Aorta (tissue), 5 donors: ENCODE measurements around the gene SCN4A. TPM values are rescaled to one million over a fixed set of nuclear protein-coding genes. Genes with fewer than 3 reads are reported as not detected.
"Not testable (repeated sequence)": the region's sequence is repeated elsewhere in the genome, so short reads cannot be mapped to it uniquely, and the experiment has no call there.

Experiments
- ATAC-seq: fragments of 200-7000 bp; cut with Tn5 transposase; one replicate; pipeline ENCODE4 v1.9.1; 2022; ENCODE audit warnings: moderate library complexity; ENCODE audit not compliant: low FRiP score
- DNase-seq, 2 donors: peaks; one replicate each; pipeline ENCODE4 v3.0.0-alpha.2; 2020
- H3K27ac ChIP-seq, 2 donors: one replicate each; pipeline ENCODE4 v1.5.1; 2013; ENCODE audit warnings: low read length in 2 of 2, mild to moderate bottlenecking in 2 of 2, moderate library complexity in 2 of 2, control low read depth in 1 of 2, inconsistent platforms in 1 of 2, low read depth in 1 of 2
- H3K27me3 ChIP-seq, 2 donors: one replicate each; pipeline ENCODE4 v1.6.1; 2013; ENCODE audit warnings: control low read depth in 1 of 2, low read length in 1 of 2, mild to moderate bottlenecking in 1 of 2, moderate library complexity in 1 of 2; ENCODE audit not compliant: insufficient read depth in 2 of 2, control insufficient read depth in 1 of 2
- H3K36me3 ChIP-seq, 2 donors: one replicate each; pipeline ENCODE4 v1.6.1; 2013; ENCODE audit warnings: control low read depth in 1 of 2, low read length in 1 of 2, mild to moderate bottlenecking in 1 of 2; ENCODE audit not compliant: insufficient read depth in 2 of 2, control insufficient read depth in 1 of 2
- H3K4me1 ChIP-seq, 2 donors: one replicate each; pipeline ENCODE4 v1.6.1; 2013; ENCODE audit warnings: low read length in 2 of 2, control low read depth in 1 of 2, mild to moderate bottlenecking in 1 of 2, moderate library complexity in 1 of 2; ENCODE audit not compliant: insufficient read depth in 2 of 2, control insufficient read depth in 1 of 2
- H3K4me3 ChIP-seq, 2 donors: one replicate each; pipeline ENCODE4 v1.5.1; 2013; ENCODE audit warnings: low read length in 2 of 2, control low read depth in 1 of 2, mild to moderate bottlenecking in 1 of 2
- H3K9me3 ChIP-seq: one replicate; pipeline ENCODE4 v1.6.1; 2013; ENCODE audit warnings: mild to moderate bottlenecking, low read length; ENCODE audit not compliant: control insufficient read depth
- WGBS, 2 donors: extraction: QIAGEN DNeasy Blood & Tissue Kit; methylation state at CpG; one replicate each; pipeline ENCODE4 v1.1.7; 2013; 5-methylcytosine and 5-hydroxymethylcytosine counted together
- intact Hi-C, 2 donors: fragments of 100-400 bp; cut with DNase I; formaldehyde crosslinking; loops; one replicate each; pipeline versions ENCODE4 v1.14.2 to v1.15.0; 2022
- polyA plus RNA-seq, 2 donors: library from polyadenylated mRNA; stranded (reverse); fragments of 200-250 nt; gene quantifications; one replicate each; pipeline ENCODE4 v1.2.3, GENCODE V29; 2013
- total RNA-seq, 2 donors: library from RNA; stranded (reverse); fragmentation: NEBNext Ultra II Directional; extraction: Animal tissue kit (Norgen Biotek cat#: 25700); gene quantifications; one replicate each; pipeline ENCODE4 v1.2.1, GENCODE V29; 2021
- donor health status: healthy with polysubstance abuse.
- donor health status: Bipolar disorder and iron deficiency.
- donor health status: DM: no; HTN: no; CAD: no.
- donor health status: DM: no; HTN: no; CAD: no.
- donor health status: DM: yes; HTN: yes; CAD: no.

SCN4A gene
- total and polyA plus RNA-seq, 4 donors: 0.03 to 3.2 (median 1.5) TPM; not detected in 1

- no peak overlapping the region for H3K4me3 ChIP-seq
- ATAC-seq (no peak), DNase-seq (no peak)
- intact Hi-C loops: no loop called here
- no peak overlapping the region for H3K27ac ChIP-seq
- 84 to 85% methylated on average over 4 of the region's 4 CpGs for WGBS, 2 donors
- no peaks in the 10 kb centered on the region for H3K9me3 ChIP-seq
- no peaks in the 10 kb centered on the region for H3K36me3 ChIP-seq
- H3K27me3 ChIP-seq: no peaks in the 10 kb centered on the region
- H3K4me1 ChIP-seq: no peaks in the 10 kb centered on the region
Measured at GRCh38 chr17:64008830-64009229, 36.1 kb upstream of the SCN4A start.

DNA sequence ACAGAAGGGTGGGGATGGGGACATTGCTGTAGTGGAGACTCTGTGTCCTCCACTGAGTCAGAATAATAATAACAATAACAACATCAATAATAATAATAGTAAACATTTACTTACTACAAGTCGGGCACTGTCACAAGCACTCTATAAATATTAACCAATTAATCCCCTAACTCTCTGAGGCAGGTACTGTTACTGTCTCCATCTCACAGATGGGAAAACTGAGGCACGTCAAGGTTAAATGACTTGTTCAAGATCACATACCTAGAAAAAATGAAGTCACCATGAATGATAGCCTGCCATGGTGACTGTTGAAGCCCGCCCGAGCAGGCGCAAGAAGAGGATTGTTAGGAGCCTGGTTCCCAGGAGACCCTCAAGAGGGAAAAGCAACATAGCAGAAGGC, 35.6 kb upstream of the SCN4A start:
- no peak overlapping the region for H3K27ac ChIP-seq
- ATAC-seq: no peak

GRCh38 chr17:64007838-64008282, 35.1 kb upstream of the SCN4A start:
- ATAC-seq: no peak
- Histone ChIP-seq H3K27ac (no peak overlapping the region), H3K27me3 (no peaks in the 10 kb centered on the region), H3K4me3 (no peak overlapping the region), H3K9me3 (no peaks in the 10 kb centered on the region), H3K4me1 (no peaks in the 10 kb centered on the region), H3K36me3 (no peaks in the 10 kb centered on the region)
- intact Hi-C loops: no loop called here
- no peak for DNase-seq
- 85 to 86% methylated on average over 5 of the region's 5 CpGs for WGBS, 2 donors

More for the DNA sequence above, 35.6 kb upstream of the SCN4A start:
- H3K27me3 ChIP-seq: no peaks in the 10 kb centered on the region
- no peaks in the 10 kb centered on the region for H3K9me3 ChIP-seq
- H3K4me3 ChIP-seq: no peak overlapping the region
- no peak for DNase-seq
- no peaks in the 10 kb centered on the region for H3K4me1 ChIP-seq
- 83 to 90% methylated on average over 5 of the region's 5 CpGs for WGBS, 2 donors
- no peaks in the 10 kb centered on the region for H3K36me3 ChIP-seq
- intact Hi-C loops: no loop called here

GRCh38 chr17:64007089-64007837, 34.5 kb upstream of the SCN4A start:
- DNase-seq, intact Hi-C loops: not testable (repeated sequence)
- 94% methylated on average over 5 of the region's 5 CpGs for WGBS, 2 donors

GRCh38 chr17:64006361-64007088, 33.8 kb upstream of the SCN4A start:
- Histone ChIP-seq H3K36me3 (no peaks in the 10 kb centered on the region), H3K4me3 (no peak overlapping the region), H3K27me3 (no peaks in the 10 kb centered on the region), H3K9me3 (no peaks in the 10 kb centered on the region), H3K4me1 (no peaks in the 10 kb centered on the region), H3K27ac (no peak overlapping the region)
- peak in 1 of 2 donors; percentile 56 for DNase-seq
- intact Hi-C loops: no loop called here
- WGBS, 2 donors: 81 to 85% methylated on average over 13 of the region's 13 CpGs
- ATAC-seq: peak; percentile 76

More at GRCh38 chr17:64007089-64007837, 34.5 kb upstream of the SCN4A start:
- H3K4me1 ChIP-seq, H3K36me3 ChIP-seq, H3K9me3 ChIP-seq, H3K27me3 ChIP-seq, H3K27ac ChIP-seq, ATAC-seq, H3K4me3 ChIP-seq: not testable (repeated sequence)

GRCh38 chr17:64005734-64006167, 33.0 kb upstream of the SCN4A start:
- WGBS, 2 donors: 70 to 73% methylated on average over 6 of the region's 6 CpGs
- no peaks in the 10 kb centered on the region for H3K27me3 ChIP-seq
- intact Hi-C loops: no loop called here
- no peaks in the 10 kb centered on the region for H3K36me3 ChIP-seq
- no peak overlapping the region for H3K4me3 ChIP-seq
- no peak for ATAC-seq
- no peak overlapping the region for H3K27ac ChIP-seq
- H3K9me3 ChIP-seq: no peaks in the 10 kb centered on the region
- DNase-seq: peak; percentile 39 to 51
- H3K4me1 ChIP-seq: no peaks in the 10 kb centered on the region

GRCh38 chr17:64004903-64005733, 32.4 kb upstream of the SCN4A start:
- Histone ChIP-seq H3K9me3 (no peaks in the 10 kb centered on the region), H3K27me3 (no peaks in the 10 kb centered on the region), H3K4me1 (no peaks in the 10 kb centered on the region), H3K4me3 (no peak overlapping the region), H3K36me3 (no peaks in the 10 kb centered on the region), H3K27ac (no peak overlapping the region)
- ATAC-seq (no peak), DNase-seq (peak; percentile 42 to 61)
- 83 to 86% methylated on average over 19 of the region's 19 CpGs for WGBS, 2 donors
- intact Hi-C loops: no loop called here

DNA sequence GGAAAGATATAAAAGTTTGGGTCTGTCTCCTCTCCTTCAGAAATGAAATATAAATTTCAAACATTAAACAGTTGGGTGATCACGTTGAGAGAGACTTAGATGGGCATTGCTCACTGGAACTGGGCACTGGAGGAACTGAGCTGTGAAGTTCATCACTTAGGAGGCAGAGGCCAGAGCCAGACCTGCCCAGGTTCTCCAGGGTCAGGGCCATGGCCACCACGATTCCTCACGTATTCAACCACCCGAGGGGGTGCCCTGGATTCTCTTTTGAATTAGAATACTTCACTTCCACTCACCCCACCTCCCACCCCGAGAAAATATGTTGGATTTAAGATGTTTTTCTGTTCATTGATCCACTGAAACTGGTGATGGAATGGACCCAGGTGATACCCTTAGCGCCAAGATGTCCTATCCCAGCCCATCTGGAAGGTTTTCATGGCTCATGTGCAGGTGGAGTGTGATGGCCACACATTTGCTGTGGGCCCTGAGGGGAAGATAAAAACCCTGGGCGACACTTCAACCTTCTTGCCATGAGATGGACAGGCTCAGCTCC, 31.6 kb upstream of the SCN4A start:
- Histone ChIP-seq H3K27me3 (no peaks in the 10 kb centered on the region), H3K27ac (no peak overlapping the region), H3K9me3 (no peaks in the 10 kb centered on the region), H3K4me3 (no peak overlapping the region), H3K36me3 (no peaks in the 10 kb centered on the region), H3K4me1 (no peaks in the 10 kb centered on the region)
- intact Hi-C loops: no loop called here
- WGBS, 2 donors: 91 to 94% methylated on average over 7 of the region's 7 CpGs
- DNase-seq (peak in 1 of 2 donors; percentile 30), ATAC-seq (no peak)
